Ishikawa (cell line): ENCODE data around the gene HES1.
A peak's percentile ranks its signal among the peaks of the same experiment; 100 is the strongest.

Source experiments
- CEBPB ChIP-seq: IDR thresholded peaks from 2 replicates; pipeline ENCODE4 v1.6.1; 2012
- CREB1 ChIP-seq: IDR thresholded peaks from 2 replicates; pipeline ENCODE4 v1.6.1; 2012; ENCODE audit warnings: low read depth
- EGR1 ChIP-seq: IDR thresholded peaks from 2 replicates; pipeline ENCODE4 v1.6.1; 2012
- EP300 ChIP-seq: IDR thresholded peaks from 2 replicates; pipeline ENCODE4 v1.6.1; 2012; ENCODE audit warnings: borderline replicate concordance
- FOXM1 ChIP-seq: IDR thresholded peaks from 2 replicates; pipeline ENCODE4 v1.6.1; 2012; ENCODE audit warnings: low read depth, borderline replicate concordance
- NFIC ChIP-seq: IDR thresholded peaks from 2 replicates; pipeline ENCODE4 v1.6.1; 2012
- RAD21 ChIP-seq: IDR thresholded peaks from 2 replicates; pipeline ENCODE4 v1.6.1; 2012; ENCODE audit warnings: low read depth
- TAF1 ChIP-seq: IDR thresholded peaks from 2 replicates; pipeline ENCODE4 v1.6.1; 2012; ENCODE audit warnings: low read depth, mild to moderate bottlenecking
- TCF12 ChIP-seq: IDR thresholded peaks from 2 replicates; pipeline ENCODE4 v1.6.1; 2012; ENCODE audit warnings: low read depth
- TEAD4 ChIP-seq: IDR thresholded peaks from 2 replicates; pipeline ENCODE4 v1.6.1; 2012
- YY1 ChIP-seq: IDR thresholded peaks from 2 replicates; pipeline ENCODE4 v1.6.1; 2012; ENCODE audit warnings: low read depth
- ZBTB7A ChIP-seq: IDR thresholded peaks from 2 replicates; pipeline ENCODE4 v1.6.1; 2012; ENCODE audit warnings: low read depth
- TF ChIP-seq, protein P1 (sequence below): IDR thresholded peaks from 2 replicates; pipeline ENCODE4 v1.6.1; 2012
- TF ChIP-seq, protein P2 (sequence below): IDR thresholded peaks from 2 replicates; pipeline ENCODE4 v1.6.1; 2012; ENCODE audit warnings: low read depth, mild to moderate bottlenecking
- TF ChIP-seq, protein P3 (sequence below): IDR thresholded peaks from 2 replicates; pipeline ENCODE4 v1.6.1; 2012

The HES1 gene

DNA sequence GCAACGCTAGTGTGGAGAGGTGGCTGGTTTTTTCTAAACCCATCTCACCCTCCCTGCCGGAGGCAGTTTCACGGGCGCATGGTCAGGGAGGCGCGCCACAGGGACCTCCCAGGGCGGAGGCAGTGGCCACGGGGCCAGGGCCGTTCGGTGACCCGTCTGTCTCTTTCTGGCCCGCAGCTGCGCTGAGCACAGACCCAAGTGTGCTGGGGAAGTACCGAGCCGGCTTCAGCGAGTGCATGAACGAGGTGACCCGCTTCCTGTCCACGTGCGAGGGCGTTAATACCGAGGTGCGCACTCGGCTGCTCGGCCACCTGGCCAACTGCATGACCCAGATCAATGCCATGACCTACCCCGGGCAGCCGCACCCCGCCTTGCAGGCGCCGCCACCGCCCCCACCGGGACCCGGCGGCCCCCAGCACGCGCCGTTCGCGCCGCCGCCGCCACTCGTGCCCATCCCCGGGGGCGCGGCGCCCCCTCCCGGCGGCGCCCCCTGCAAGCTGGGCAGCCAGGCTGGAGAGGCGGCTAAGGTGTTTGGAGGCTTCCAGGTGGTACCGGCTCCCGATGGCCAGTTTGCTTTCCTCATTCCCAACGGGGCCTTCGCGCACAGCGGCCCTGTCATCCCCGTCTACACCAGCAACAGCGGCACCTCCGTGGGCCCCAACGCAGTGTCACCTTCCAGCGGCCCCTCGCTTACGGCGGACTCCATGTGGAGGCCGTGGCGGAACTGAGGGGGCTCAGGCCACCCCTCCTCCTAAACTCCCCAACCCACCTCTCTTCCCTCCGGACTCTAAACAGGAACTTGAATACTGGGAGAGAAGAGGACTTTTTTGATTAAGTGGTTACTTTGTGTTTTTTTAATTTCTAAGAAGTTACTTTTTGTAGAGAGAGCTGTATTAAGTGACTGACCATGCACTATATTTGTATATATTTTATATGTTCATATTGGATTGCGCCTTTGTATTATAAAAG lies 1.8 kb downstream of the HES1 start:
- TF ChIP-seq FOXM1, result no peak
- TF ChIP-seq CREB1, result no peak
- TF ChIP-seq, protein P1, sequence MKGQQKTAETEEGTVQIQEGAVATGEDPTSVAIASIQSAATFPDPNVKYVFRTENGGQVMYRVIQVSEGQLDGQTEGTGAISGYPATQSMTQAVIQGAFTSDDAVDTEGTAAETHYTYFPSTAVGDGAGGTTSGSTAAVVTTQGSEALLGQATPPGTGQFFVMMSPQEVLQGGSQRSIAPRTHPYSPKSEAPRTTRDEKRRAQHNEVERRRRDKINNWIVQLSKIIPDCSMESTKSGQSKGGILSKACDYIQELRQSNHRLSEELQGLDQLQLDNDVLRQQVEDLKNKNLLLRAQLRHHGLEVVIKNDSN, result peak; percentile 47
- no peak for TF ChIP-seq YY1
- peak; percentile 48; the same call in 1 of the 2 replicates for TF ChIP-seq ZBTB7A
- TF ChIP-seq EGR1, result no peak; the same call in 1 of the 2 replicates
- TF ChIP-seq RAD21, result peak; percentile 49; the same call in 1 of the 2 replicates
- peak; percentile 88 for TF ChIP-seq EP300
- peak; percentile 92 for TF ChIP-seq NFIC
- no peak for TF ChIP-seq CEBPB
- TF ChIP-seq TEAD4, result peak; percentile 69
- 0 out of 2 replicates have a peak, but pooled peaks have one; percentile 8 for TF ChIP-seq TAF1
- TF ChIP-seq, protein P2, sequence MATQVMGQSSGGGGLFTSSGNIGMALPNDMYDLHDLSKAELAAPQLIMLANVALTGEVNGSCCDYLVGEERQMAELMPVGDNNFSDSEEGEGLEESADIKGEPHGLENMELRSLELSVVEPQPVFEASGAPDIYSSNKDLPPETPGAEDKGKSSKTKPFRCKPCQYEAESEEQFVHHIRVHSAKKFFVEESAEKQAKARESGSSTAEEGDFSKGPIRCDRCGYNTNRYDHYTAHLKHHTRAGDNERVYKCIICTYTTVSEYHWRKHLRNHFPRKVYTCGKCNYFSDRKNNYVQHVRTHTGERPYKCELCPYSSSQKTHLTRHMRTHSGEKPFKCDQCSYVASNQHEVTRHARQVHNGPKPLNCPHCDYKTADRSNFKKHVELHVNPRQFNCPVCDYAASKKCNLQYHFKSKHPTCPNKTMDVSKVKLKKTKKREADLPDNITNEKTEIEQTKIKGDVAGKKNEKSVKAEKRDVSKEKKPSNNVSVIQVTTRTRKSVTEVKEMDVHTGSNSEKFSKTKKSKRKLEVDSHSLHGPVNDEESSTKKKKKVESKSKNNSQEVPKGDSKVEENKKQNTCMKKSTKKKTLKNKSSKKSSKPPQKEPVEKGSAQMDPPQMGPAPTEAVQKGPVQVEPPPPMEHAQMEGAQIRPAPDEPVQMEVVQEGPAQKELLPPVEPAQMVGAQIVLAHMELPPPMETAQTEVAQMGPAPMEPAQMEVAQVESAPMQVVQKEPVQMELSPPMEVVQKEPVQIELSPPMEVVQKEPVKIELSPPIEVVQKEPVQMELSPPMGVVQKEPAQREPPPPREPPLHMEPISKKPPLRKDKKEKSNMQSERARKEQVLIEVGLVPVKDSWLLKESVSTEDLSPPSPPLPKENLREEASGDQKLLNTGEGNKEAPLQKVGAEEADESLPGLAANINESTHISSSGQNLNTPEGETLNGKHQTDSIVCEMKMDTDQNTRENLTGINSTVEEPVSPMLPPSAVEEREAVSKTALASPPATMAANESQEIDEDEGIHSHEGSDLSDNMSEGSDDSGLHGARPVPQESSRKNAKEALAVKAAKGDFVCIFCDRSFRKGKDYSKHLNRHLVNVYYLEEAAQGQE, result no peak
- TF ChIP-seq, protein P3, sequence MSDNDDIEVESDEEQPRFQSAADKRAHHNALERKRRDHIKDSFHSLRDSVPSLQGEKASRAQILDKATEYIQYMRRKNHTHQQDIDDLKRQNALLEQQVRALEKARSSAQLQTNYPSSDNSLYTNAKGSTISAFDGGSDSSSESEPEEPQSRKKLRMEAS, result peak; percentile 90
- peak; percentile 88 for TF ChIP-seq TCF12

DNA sequence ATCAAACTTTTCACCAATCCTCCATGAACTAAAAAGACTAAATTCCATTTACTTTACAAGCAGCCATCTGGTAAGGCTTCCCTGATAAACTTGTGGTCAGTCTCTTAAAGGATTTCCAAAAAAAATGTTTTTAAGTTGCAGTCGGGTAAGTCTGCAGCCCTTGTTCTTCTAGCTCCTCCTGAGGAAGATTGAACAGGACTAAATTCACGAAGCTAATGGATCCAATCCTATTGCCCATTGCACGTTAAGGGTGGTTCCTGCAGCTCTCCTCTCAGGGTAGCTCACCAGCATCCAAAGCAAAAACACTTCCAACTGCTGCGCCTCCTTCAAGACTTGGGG lies 2.8 kb downstream of the HES1 start:
- TF ChIP-seq CREB1 (no peak), YY1 (no peak), TCF12 (no peak), ZBTB7A (no peak; the same call in 1 of the 2 replicates), EGR1 (no peak), RAD21 (no peak), TAF1 (no peak)
- TF ChIP-seq, protein P1, result no peak

DNA sequence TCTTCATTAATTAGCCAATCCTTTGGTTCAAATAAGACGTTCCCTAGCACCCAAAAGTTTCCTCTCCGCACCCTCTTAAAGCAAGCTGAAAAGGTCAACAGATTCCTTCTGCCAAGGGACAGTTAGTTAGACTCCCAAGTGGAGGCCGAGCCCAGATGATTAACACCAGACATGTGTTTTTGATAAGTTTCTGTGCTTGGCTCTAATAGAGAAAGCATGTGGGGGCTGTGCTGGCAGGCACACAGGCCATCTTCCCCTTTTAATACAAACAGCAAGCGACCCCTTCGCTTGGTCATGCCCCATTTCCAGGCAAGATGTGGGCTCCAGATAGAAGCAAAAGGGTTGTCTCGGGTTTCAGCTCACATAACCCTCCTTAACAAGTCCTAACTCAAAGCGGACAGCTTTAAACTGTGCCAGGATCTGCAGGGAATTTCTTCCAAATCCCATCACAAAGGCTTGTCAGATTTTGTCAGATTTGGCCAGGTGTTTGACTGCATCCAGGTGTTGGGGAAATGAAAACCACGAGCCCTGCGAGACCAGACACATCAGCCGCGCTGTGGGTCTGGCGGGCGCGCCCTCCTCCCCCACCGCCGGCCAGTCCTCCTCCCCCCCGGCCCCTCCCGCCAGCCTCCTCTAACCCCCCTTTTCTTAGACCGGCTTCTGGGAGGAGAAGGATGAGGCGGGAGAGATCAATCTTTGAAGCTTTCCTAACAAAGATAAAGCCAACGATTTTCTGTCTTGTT lies 3.3 kb downstream of the HES1 start:
- TF ChIP-seq YY1 (no peak), FOXM1 (0 out of 2 replicates have a peak, but pooled peaks have one; percentile 9), NFIC (peak; percentile 54), EGR1 (no peak), CREB1 (no peak), TCF12 (0 out of 2 replicates have a peak, but pooled peaks have one; percentile 51), TAF1 (0 out of 2 replicates have a peak, but pooled peaks have one; percentile 24), CEBPB (no peak), TEAD4 (peak; percentile 62; the same call in 1 of the 2 replicates), RAD21 (peak; percentile 5; the same call in 1 of the 2 replicates), ZBTB7A (no peak), EP300 (peak; percentile 40; the same call in 1 of the 2 replicates)
- TF ChIP-seq, protein P1, result no peak
- TF ChIP-seq, protein P3, result peak; percentile 36; the same call in 1 of the 2 replicates
- TF ChIP-seq, protein P2, result no peak

DNA sequence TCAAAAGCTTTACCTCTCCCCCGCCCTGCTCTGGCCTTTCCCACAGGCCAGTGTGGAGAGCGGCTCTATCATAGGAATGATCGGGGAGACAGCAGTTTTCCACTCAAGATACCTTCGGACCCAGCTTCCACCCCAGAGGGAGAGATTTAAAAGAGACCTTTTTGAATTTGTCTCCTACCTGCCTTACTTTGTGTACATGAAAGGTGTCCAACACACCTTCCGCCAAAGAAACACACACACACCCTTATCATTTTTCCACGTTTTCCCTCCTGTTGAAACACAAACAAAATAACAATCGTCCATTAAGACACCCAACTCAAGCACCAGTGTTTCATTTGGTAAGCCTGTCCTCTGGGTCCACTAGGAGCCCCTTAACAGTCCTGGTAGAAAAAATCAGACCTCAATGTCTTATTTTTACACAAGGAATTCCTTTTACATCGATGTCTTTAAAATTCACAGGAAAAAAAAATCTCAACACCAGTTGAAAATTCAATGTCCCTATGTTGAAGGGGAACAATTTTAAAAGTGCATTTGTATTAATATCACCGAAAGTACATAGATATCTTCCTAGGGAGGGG lies 4.0 kb downstream of the HES1 start:
- TF ChIP-seq, protein P3, result no peak; the same call in 1 of the 2 replicates
- 0 out of 2 replicates have a peak, but pooled peaks have one; percentile 9 for TF ChIP-seq TAF1
